Measurements from ENCODE around the gene XRCC1. TPM values are rescaled to one million over a fixed set of nuclear protein-coding genes. Genes with fewer than 3 reads are reported as not detected.

Gene XRCC1
- total RNA-seq, 1 donor = 32.9 TPM

DNA sequence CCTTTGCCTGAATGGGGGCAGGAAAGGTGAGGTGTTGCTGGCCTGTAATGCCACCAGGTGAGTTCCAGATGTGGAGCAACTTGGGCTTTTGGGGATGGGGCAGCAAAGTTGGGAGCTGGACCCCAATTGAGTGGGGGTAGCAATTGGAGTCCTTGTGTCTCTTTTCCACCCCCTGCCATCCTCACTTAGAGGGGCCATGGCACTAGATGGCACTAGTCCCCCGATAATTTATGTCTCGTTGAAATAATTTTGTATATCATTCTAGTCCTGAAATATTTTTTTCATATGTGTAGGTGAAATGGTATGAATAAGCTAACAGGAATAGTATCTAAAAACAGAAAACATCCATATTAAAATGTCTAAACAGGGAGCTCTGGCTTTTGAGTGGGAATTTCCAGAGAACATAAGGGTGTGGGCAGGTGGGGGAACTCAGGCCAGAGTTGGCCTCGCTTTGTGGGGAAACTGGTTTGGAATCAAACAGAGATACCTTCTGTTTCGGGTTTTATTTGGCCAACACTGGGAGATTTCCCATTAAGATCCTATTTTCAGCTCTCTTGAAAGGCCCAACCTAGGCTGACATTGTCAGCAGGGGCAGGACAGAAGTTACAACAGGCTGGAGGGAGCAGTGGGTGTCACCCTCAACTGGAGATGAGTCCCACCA is 24.4 kb upstream of the XRCC1 start:
- H3K4me3 ChIP-seq (ENCODE audit: low read depth, low read length) = no peak overlapping the region
- TF ChIP-seq, protein P1, sequence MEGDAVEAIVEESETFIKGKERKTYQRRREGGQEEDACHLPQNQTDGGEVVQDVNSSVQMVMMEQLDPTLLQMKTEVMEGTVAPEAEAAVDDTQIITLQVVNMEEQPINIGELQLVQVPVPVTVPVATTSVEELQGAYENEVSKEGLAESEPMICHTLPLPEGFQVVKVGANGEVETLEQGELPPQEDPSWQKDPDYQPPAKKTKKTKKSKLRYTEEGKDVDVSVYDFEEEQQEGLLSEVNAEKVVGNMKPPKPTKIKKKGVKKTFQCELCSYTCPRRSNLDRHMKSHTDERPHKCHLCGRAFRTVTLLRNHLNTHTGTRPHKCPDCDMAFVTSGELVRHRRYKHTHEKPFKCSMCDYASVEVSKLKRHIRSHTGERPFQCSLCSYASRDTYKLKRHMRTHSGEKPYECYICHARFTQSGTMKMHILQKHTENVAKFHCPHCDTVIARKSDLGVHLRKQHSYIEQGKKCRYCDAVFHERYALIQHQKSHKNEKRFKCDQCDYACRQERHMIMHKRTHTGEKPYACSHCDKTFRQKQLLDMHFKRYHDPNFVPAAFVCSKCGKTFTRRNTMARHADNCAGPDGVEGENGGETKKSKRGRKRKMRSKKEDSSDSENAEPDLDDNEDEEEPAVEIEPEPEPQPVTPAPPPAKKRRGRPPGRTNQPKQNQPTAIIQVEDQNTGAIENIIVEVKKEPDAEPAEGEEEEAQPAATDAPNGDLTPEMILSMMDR (IDR thresholded peaks at IDR 0.05; ENCODE audit: insufficient read depth, low read length) = no peak
- no peak for DNase-seq (ENCODE audit: low read depth)

DNA sequence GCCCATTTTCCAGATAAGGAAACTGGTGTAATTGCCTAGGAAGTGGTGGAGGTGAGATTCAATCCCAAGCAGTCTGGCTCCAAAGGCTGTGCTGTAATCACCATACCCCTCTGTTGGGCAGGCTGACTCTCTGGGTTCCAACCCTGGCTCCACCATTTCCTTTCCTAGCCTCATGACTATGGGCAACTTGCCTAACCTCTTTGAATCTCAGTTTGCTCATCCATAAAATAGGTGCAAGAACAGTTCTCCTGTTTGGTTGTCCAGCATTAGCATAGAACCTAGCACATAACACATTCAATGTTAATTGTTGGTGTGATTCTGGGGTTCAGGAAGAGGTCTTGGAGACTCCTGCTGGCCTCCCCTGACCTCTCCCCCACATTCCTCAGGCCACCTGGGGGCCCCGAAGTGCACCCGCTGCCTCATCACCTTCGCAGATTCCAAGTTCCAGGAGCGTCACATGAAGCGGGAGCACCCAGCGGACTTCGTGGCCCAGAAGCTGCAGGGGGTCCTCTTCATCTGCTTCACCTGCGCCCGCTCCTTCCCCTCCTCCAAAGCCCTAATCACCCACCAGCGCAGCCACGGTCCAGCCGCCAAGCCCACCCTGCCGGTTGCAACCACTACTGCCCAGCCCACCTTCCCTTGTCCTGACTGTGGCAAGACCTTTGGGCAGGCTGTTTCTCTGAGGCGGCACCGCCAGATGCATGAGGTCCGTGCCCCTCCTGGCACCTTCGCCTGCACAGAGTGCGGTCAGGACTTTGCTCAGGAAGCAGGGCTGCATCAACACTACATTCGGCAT is 23.3 kb upstream of the XRCC1 start:
- no peak for DNase-seq (ENCODE audit: low read depth)
- TF ChIP-seq, protein P1 (IDR thresholded peaks at IDR 0.05; ENCODE audit: insufficient read depth, low read length) = no peak
- H3K4me3 ChIP-seq (ENCODE audit: low read depth, low read length) = no peak overlapping the region

DNA sequence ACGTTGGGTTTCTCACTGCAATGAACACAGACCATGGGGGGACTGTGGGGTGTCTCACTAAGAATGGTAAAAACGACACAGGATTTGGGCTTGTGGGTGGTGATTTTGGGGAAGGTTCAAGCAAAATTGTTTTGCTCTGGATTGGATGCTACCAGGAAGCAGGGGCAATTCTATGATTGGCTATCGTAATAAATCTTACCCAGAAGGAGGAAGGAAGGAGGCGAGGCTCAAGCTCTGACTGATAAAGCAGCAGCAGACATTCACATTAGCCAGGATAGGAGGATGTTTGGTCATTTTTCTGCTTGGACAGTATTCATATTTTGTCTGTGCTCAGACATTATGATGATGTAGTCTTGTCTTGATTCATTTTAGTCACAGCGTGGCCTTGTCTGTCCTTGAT is 22.5 kb upstream of the XRCC1 start:
- TF ChIP-seq, protein P1 (IDR thresholded peaks at IDR 0.05; ENCODE audit: insufficient read depth, low read length) = no peak
- DNase-seq (ENCODE audit: low read depth) = no peak
- H3K4me3 ChIP-seq (ENCODE audit: low read depth, low read length) = peak overlapping the region; percentile 94

DNA sequence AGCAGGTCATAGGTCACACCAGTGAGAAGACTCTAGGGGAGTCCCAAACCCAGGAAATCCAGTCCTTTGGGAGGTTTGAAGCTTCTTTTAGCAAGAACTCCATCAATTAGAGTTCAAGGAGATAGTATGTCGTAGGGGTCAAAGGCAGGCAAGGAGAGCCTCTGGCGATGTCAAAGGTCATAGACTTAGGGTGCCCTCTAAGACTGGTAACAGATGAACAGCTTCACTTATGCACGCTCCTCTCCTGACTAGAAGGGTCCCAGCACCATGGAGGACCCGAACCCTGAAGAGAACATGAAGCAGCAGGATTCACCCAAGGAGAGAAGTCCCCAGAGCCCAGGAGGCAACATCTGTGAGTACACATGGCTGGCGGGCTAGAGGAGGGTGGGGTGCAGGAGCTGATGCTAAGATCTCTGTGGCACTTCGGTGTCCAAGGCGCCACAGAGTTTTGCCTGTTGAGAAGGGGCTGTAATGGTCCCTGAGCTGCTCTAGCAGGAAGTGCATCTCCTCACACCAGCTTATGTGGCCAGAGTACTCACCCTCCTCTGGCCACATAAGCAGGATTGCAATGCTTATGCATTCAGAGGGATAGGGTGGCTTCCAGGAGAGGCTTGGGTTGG is 21.6 kb upstream of the XRCC1 start:
- DNase-seq (ENCODE audit: low read depth) = no peak
- peak overlapping the region; percentile 94 for H3K4me3 ChIP-seq (ENCODE audit: low read depth, low read length)
- TF ChIP-seq, protein P1 (IDR thresholded peaks at IDR 0.05; ENCODE audit: insufficient read depth, low read length) = no peak

DNA sequence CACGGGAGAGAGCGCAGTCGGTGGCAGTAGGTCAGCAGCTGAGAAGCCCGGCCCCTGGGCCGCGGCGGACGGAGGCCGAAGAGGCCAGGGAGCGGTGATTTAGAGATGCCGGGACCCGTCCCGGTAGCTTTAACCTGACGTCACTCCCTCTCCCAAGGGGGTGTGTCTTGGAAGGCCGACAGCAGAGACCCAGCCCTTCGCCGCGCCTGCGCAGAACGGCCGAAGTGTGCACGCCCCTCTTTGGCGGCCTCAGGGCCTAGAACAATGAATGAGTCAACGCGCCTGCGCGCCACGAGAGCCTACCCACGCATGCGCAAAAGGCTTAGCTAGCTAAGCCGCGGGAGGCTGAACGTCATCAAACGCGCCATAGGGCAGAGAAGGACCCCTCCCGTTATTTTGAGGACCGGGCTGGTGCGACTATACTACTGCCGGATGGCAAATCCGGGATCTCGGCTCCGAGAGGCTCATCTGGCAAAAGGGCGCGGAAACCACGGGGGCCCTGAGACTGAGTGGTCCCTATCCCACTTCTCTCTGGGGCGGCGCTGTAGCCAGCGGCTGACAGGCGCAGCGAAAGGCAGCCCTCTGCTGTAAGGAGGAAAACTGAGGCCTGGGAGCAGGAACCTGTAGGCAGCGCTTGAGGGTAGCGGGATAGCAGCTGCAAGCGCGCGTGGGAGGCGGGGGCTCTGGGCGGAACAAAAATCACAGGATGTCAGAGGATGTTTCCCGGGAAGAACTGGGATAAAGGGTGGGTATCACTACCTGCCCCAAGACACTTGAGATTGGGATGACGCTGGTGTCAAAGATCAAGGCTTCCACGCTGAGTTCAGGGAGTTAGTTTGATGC is 20.9 kb upstream of the XRCC1 start, which contains the start of the genes IRGQ and ZNF576:
Gene IRGQ, minus strand, starts transcription at position 136 of the 843 bp plus-strand sequence. CDS start 796 bp downstream, outside the sequence.
Gene ZNF576, plus strand, starts transcription at position 597 of the 843 bp plus-strand sequence. CDS start 514 bp downstream, outside the sequence.
- peak within 1 kb of the TSS; percentile 94 for H3K4me3 ChIP-seq (ENCODE audit: low read depth, low read length)
- TF ChIP-seq, protein P1 (IDR thresholded peaks at IDR 0.05; ENCODE audit: insufficient read depth, low read length) = no peak
- peak; percentile 99 for DNase-seq (ENCODE audit: low read depth)

DNA sequence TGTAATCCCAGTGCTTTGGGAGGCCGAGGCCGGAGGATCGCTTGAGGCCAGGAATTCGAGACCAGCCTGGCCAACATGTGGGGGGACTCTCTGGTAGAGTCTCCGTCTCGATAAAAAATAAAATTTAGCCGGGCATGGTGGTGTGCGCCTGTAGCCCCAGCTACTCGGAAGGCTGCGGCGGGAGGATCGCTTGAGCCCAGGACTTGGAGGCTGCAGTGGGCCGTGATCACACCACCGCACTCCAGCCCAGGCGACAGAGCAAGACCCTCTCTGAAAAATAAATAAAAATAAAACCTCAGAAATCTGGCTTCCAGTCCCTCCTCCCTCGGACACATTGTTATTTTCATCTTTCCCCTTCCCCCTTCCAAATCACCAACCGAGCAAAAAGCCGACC is 20.3 kb upstream of the XRCC1 start:
- TF ChIP-seq, protein P1 (IDR thresholded peaks at IDR 0.05; ENCODE audit: insufficient read depth, low read length) = no peak
- peak overlapping the region; percentile 85 for H3K4me3 ChIP-seq (ENCODE audit: low read depth, low read length)
- no peak for DNase-seq (ENCODE audit: low read depth)

Data from fibroblast of the aortic adventitia (primary cell).